ENCODE measurements around the gene DRC3.

Gene DRC3

GRCh38 chr17:18056214-18056613, 83.6 kb downstream of the DRC3 start:
- Histone ChIP-seq H3K27me3 (ENCODE audit: control insufficient read depth in 3 of 3, insufficient read depth in 3 of 3, low read depth in 1 of 3, low read length in 3 of 3) (no peaks in the 10 kb centered on the region), H2BK15ac (ENCODE audit: low read length) (no peak overlapping the region), H2BK5ac (ENCODE audit: low read length) (no peak overlapping the region), H3K9me3 (replicated peaks in 1 of 2; ENCODE audit: control insufficient read depth in 2 of 2, insufficient read depth in 1 of 2, low read depth in 1 of 2, low read length in 2 of 2) (no peaks in the 10 kb centered on the region), H3K4me1 (ENCODE audit: control insufficient read depth in 2 of 2, insufficient read depth in 1 of 2, low read depth in 1 of 2, low read length in 2 of 2) (no peaks in the 10 kb centered on the region), H2AFZ (ENCODE audit: low read length) (no peak overlapping the region), H3K4me3 (ENCODE audit: low read length in 2 of 2) (no peak overlapping the region), H3K4me2 (ENCODE audit: insufficient read depth, low read length, poor library complexity, severe bottlenecking) (no peak overlapping the region), H3K18ac (ENCODE audit: low read length) (no peak overlapping the region), H3K36me3 (replicated peaks in 1 of 2; ENCODE audit: control insufficient read depth in 2 of 2, insufficient read depth in 2 of 2, low read length in 2 of 2) (peaks cover 15 to 61% of the 10 kb centered on the region in 2 donors), H3K14ac (ENCODE audit: low read length) (no peak overlapping the region), H3K27ac (replicated peaks; ENCODE audit: low read length) (no peak overlapping the region), H4K91ac (ENCODE audit: low read depth, low read length, poor library complexity) (no peak overlapping the region), H2BK120ac (ENCODE audit: low read depth, low read length) (no peak overlapping the region), H3K9ac (ENCODE audit: low read depth, low read length, poor library complexity) (no peak overlapping the region), H4K8ac (ENCODE audit: low read depth, low read length) (no peak overlapping the region), H3K23ac (ENCODE audit: low read depth, low read length, poor library complexity) (no peak overlapping the region), H2AK5ac (ENCODE audit: low read depth, low read length) (no peak overlapping the region), H3K4ac (ENCODE audit: low read length) (no peak overlapping the region), H3K79me1 (ENCODE audit: low read depth, low read length) (no peaks in the 10 kb centered on the region), H2BK12ac (ENCODE audit: low read length) (no peak overlapping the region)
- no CpG with 5 or more reads among the region's 3 CpGs for WGBS, 2 donors (ENCODE audit: extremely low coverage in 2 of 2, insufficient read length in 2 of 2, insufficient replicate concordance in 1 of 2)
- DNase-seq (ENCODE audit: low spot score): no peak

GRCh38 chr17:18059283-18059682, 86.6 kb downstream of the DRC3 start:
- no peak overlapping the region for H3K9ac ChIP-seq (ENCODE audit: low read depth, low read length, poor library complexity)
- no CpG with 5 or more reads among the region's 5 CpGs for WGBS, 2 donors (ENCODE audit: extremely low coverage in 2 of 2, insufficient read length in 2 of 2, insufficient replicate concordance in 1 of 2)

GRCh38 chr17:18064053-18064452, 91.4 kb downstream of the DRC3 start:
- H2AFZ ChIP-seq (ENCODE audit: low read length): no peak overlapping the region
- no peak overlapping the region for H4K91ac ChIP-seq (ENCODE audit: low read depth, low read length, poor library complexity)
- WGBS, 2 donors (ENCODE audit: extremely low coverage in 2 of 2, insufficient read length in 2 of 2, insufficient replicate concordance in 1 of 2): no CpG with 5 or more reads among the region's 2 CpGs
- H3K9ac ChIP-seq (ENCODE audit: low read depth, low read length, poor library complexity): no peak overlapping the region
- no peaks in the 10 kb centered on the region for H3K4me1 ChIP-seq (ENCODE audit: control insufficient read depth in 2 of 2, insufficient read depth in 1 of 2, low read depth in 1 of 2, low read length in 2 of 2)
- H3K4ac ChIP-seq (ENCODE audit: low read length): no peak overlapping the region
- DNase-seq (ENCODE audit: low spot score): no peak
- no peaks in the 10 kb centered on the region for H3K9me3 ChIP-seq (replicated peaks in 1 of 2; ENCODE audit: control insufficient read depth in 2 of 2, insufficient read depth in 1 of 2, low read depth in 1 of 2, low read length in 2 of 2)
- H3K4me2 ChIP-seq (ENCODE audit: insufficient read depth, low read length, poor library complexity, severe bottlenecking): no peak overlapping the region
- H3K27ac ChIP-seq (replicated peaks; ENCODE audit: low read length): no peak overlapping the region
- no peak overlapping the region for H3K18ac ChIP-seq (ENCODE audit: low read length)
- no peaks in the 10 kb centered on the region for H3K79me1 ChIP-seq (ENCODE audit: low read depth, low read length)
- no peak overlapping the region for H2BK12ac ChIP-seq (ENCODE audit: low read length)
- H3K14ac ChIP-seq (ENCODE audit: low read length): no peak overlapping the region
- H3K36me3 ChIP-seq (replicated peaks in 1 of 2; ENCODE audit: control insufficient read depth in 2 of 2, insufficient read depth in 2 of 2, low read length in 2 of 2): peaks cover 15 to 59% of the 10 kb centered on the region in 2 donors
- H3K23ac ChIP-seq (ENCODE audit: low read depth, low read length, poor library complexity): no peak overlapping the region
- no peak overlapping the region for H4K8ac ChIP-seq (ENCODE audit: low read depth, low read length)
- H3K4me3 ChIP-seq (ENCODE audit: low read length in 2 of 2): no peak overlapping the region
- H3K27me3 ChIP-seq (ENCODE audit: control insufficient read depth in 3 of 3, insufficient read depth in 3 of 3, low read depth in 1 of 3, low read length in 3 of 3): no peaks in the 10 kb centered on the region
- H2BK120ac ChIP-seq (ENCODE audit: low read depth, low read length): no peak overlapping the region
- no peak overlapping the region for H2BK5ac ChIP-seq (ENCODE audit: low read length)
- no peak overlapping the region for H2AK5ac ChIP-seq (ENCODE audit: low read depth, low read length)
- no peak overlapping the region for H2BK15ac ChIP-seq (ENCODE audit: low read length)

More at GRCh38 chr17:18059283-18059682, 86.6 kb downstream of the DRC3 start:
- no peak overlapping the region for H3K4ac ChIP-seq (ENCODE audit: low read length)
- no peak for DNase-seq (ENCODE audit: low spot score)
- H2BK15ac ChIP-seq (ENCODE audit: low read length): no peak overlapping the region
- no peak overlapping the region for H3K14ac ChIP-seq (ENCODE audit: low read length)
- H3K36me3 ChIP-seq (replicated peaks in 1 of 2; ENCODE audit: control insufficient read depth in 2 of 2, insufficient read depth in 2 of 2, low read length in 2 of 2): peaks cover 20 to 63% of the 10 kb centered on the region in 2 donors
- H2AK5ac ChIP-seq (ENCODE audit: low read depth, low read length): no peak overlapping the region
- H3K4me2 ChIP-seq (ENCODE audit: insufficient read depth, low read length, poor library complexity, severe bottlenecking): no peak overlapping the region
- H3K79me1 ChIP-seq (ENCODE audit: low read depth, low read length): no peaks in the 10 kb centered on the region
- no peak overlapping the region for H2BK12ac ChIP-seq (ENCODE audit: low read length)
- no peak overlapping the region for H2BK5ac ChIP-seq (ENCODE audit: low read length)
- no peak overlapping the region for H3K23ac ChIP-seq (ENCODE audit: low read depth, low read length, poor library complexity)
- H2BK120ac ChIP-seq (ENCODE audit: low read depth, low read length): no peak overlapping the region
- no peak overlapping the region for H3K18ac ChIP-seq (ENCODE audit: low read length)
- no peak overlapping the region for H2AFZ ChIP-seq (ENCODE audit: low read length)
- no peaks in the 10 kb centered on the region for H3K27me3 ChIP-seq (ENCODE audit: control insufficient read depth in 3 of 3, insufficient read depth in 3 of 3, low read depth in 1 of 3, low read length in 3 of 3)
- no peak overlapping the region for H4K91ac ChIP-seq (ENCODE audit: low read depth, low read length, poor library complexity)
- H3K9me3 ChIP-seq (replicated peaks in 1 of 2; ENCODE audit: control insufficient read depth in 2 of 2, insufficient read depth in 1 of 2, low read depth in 1 of 2, low read length in 2 of 2): no peaks in the 10 kb centered on the region
- no peak overlapping the region for H3K4me3 ChIP-seq (ENCODE audit: low read length in 2 of 2)
- H4K8ac ChIP-seq (ENCODE audit: low read depth, low read length): no peak overlapping the region
- H3K4me1 ChIP-seq (ENCODE audit: control insufficient read depth in 2 of 2, insufficient read depth in 1 of 2, low read depth in 1 of 2, low read length in 2 of 2): no peaks in the 10 kb centered on the region
- H3K27ac ChIP-seq (replicated peaks; ENCODE audit: low read length): no peak overlapping the region

- no CpG with 5 or more reads among the region's 11 CpGs for WGBS, 2 donors (ENCODE audit: extremely low coverage in 2 of 2, insufficient read length in 2 of 2, insufficient replicate concordance in 1 of 2)
- Histone ChIP-seq H4K8ac (ENCODE audit: low read depth, low read length) (no peak overlapping the region), H2AFZ (ENCODE audit: low read length) (no peak overlapping the region), H3K23ac (ENCODE audit: low read depth, low read length, poor library complexity) (no peak overlapping the region), H2BK15ac (ENCODE audit: low read length) (no peak overlapping the region), H3K9ac (ENCODE audit: low read depth, low read length, poor library complexity) (no peak overlapping the region), H3K9me3 (replicated peaks in 1 of 2; ENCODE audit: control insufficient read depth in 2 of 2, insufficient read depth in 1 of 2, low read depth in 1 of 2, low read length in 2 of 2) (no peaks in the 10 kb centered on the region), H3K27ac (replicated peaks; ENCODE audit: low read length) (no peak overlapping the region), H3K36me3 (replicated peaks in 1 of 2; ENCODE audit: control insufficient read depth in 2 of 2, insufficient read depth in 2 of 2, low read length in 2 of 2) (peaks cover 12 to 49% of the 10 kb centered on the region in 2 donors), H3K27me3 (ENCODE audit: control insufficient read depth in 3 of 3, insufficient read depth in 3 of 3, low read depth in 1 of 3, low read length in 3 of 3) (no peaks in the 10 kb centered on the region), H3K79me1 (ENCODE audit: low read depth, low read length) (no peaks in the 10 kb centered on the region), H3K18ac (ENCODE audit: low read length) (no peak overlapping the region), H2BK120ac (ENCODE audit: low read depth, low read length) (no peak overlapping the region), H4K91ac (ENCODE audit: low read depth, low read length, poor library complexity) (no peak overlapping the region), H3K4me2 (ENCODE audit: insufficient read depth, low read length, poor library complexity, severe bottlenecking) (no peak overlapping the region), H2BK5ac (ENCODE audit: low read length) (no peak overlapping the region), H3K14ac (ENCODE audit: low read length) (no peak overlapping the region), H3K4ac (ENCODE audit: low read length) (no peak overlapping the region), H3K4me3 (ENCODE audit: low read length in 2 of 2) (no peak overlapping the region), H2AK5ac (ENCODE audit: low read depth, low read length) (no peak overlapping the region), H3K4me1 (ENCODE audit: control insufficient read depth in 2 of 2, insufficient read depth in 1 of 2, low read depth in 1 of 2, low read length in 2 of 2) (no peaks in the 10 kb centered on the region), H2BK12ac (ENCODE audit: low read length) (no peak overlapping the region)
- no peak for DNase-seq (ENCODE audit: low spot score)
These were observed 92.9 kb downstream of the DRC3 start for GRCh38 chr17:18065546-18065945.

Measured in neuronal stem cell (in vitro differentiated cells).